ENCODE results near the gene OLIG1. TPM values are rescaled to one million over a fixed set of nuclear protein-coding genes. Genes with fewer than 3 reads are reported as not detected.

OLIG1 gene
- total and polyA plus RNA-seq, 7 donors = 0.07 to 3.4 (median 0.34) TPM; not detected in 1

- Histone ChIP-seq H3K27me3 (ENCODE audit: insufficient read depth in 3 of 3, low read length in 2 of 3) (peaks cover 5 to 77% (median 15%) of the 10 kb centered on the region in 3 donors), H3K4me1 (no peaks in the 10 kb centered on the region), H3K27ac (no peak overlapping the region), H3K36me3 (ENCODE audit: insufficient read depth in 1 of 2, low read depth in 1 of 2) (no peaks in the 10 kb centered on the region), H3K9me3 (no peaks in the 10 kb centered on the region), H3K4me3 (no peak overlapping the region)
- 7 to 10% (median 8%) methylated on average over 41 to 45 of the region's 45 CpGs for WGBS, 3 donors
- no peak for DNase-seq
- intact Hi-C loops (cut with DNase I) = no loop called here
- no peak for TF ChIP-seq CTCF (IDR thresholded peaks at IDR 0.05)
- no peak for ATAC-seq
These were observed 39.8 kb downstream of the OLIG1 start for GRCh38 chr21:33109574-33110339.

- H3K27ac ChIP-seq = no peak overlapping the region
- no peak for ATAC-seq
- intact Hi-C loops (cut with DNase I) = no loop called here
These were observed 40.4 kb downstream of the OLIG1 start for GRCh38 chr21:33110340-33110715.

GRCh38 chr21:33111577-33111976, 41.6 kb downstream of the OLIG1 start:
- no peak for ATAC-seq
- DNase-seq = no peak
- 48 to 59% (median 52%) methylated on average over 6 of the region's 6 CpGs for WGBS, 3 donors
- H3K9me3 ChIP-seq = no peaks in the 10 kb centered on the region
- intact Hi-C loops (cut with DNase I) = no loop called here
- H3K4me3 ChIP-seq = no peak overlapping the region
- TF ChIP-seq CTCF (IDR thresholded peaks at IDR 0.05) = no peak
- H3K27me3 ChIP-seq (ENCODE audit: insufficient read depth in 3 of 3, low read length in 2 of 3) = peaks cover 0 to 84% (median 16%) of the 10 kb centered on the region in 3 donors
- no peak overlapping the region for H3K27ac ChIP-seq
- H3K4me1 ChIP-seq = no peaks in the 10 kb centered on the region
- H3K36me3 ChIP-seq (ENCODE audit: insufficient read depth in 1 of 2, low read depth in 1 of 2) = no peaks in the 10 kb centered on the region

More at GRCh38 chr21:33110340-33110715, 40.4 kb downstream of the OLIG1 start:
- no peak overlapping the region for H3K4me3 ChIP-seq
- no peaks in the 10 kb centered on the region for H3K9me3 ChIP-seq
- WGBS, 3 donors = 51 to 52% (median 52%) methylated on average over 9 of the region's 9 CpGs
- no peak for DNase-seq
- no peaks in the 10 kb centered on the region for H3K4me1 ChIP-seq
- TF ChIP-seq CTCF (IDR thresholded peaks at IDR 0.05) = no peak
- no peaks in the 10 kb centered on the region for H3K36me3 ChIP-seq (ENCODE audit: insufficient read depth in 1 of 2, low read depth in 1 of 2)
- peaks cover 3 to 77% (median 13%) of the 10 kb centered on the region in 3 donors for H3K27me3 ChIP-seq (ENCODE audit: insufficient read depth in 3 of 3, low read length in 2 of 3)

GRCh38 chr21:33112151-33112550, 42.2 kb downstream of the OLIG1 start:
- no peak for TF ChIP-seq CTCF (IDR thresholded peaks at IDR 0.05)
- ATAC-seq (no peak), DNase-seq (no peak)
- no peaks in the 10 kb centered on the region for H3K36me3 ChIP-seq (ENCODE audit: insufficient read depth in 1 of 2, low read depth in 1 of 2)
- no peaks in the 10 kb centered on the region for H3K9me3 ChIP-seq
- no peaks in the 10 kb centered on the region for H3K4me1 ChIP-seq
- H3K27me3 ChIP-seq (ENCODE audit: insufficient read depth in 3 of 3, low read length in 2 of 3) = peaks cover 0 to 90% (median 16%) of the 10 kb centered on the region in 3 donors
- no peak overlapping the region for H3K27ac ChIP-seq
- no peak overlapping the region for H3K4me3 ChIP-seq
- WGBS, 3 donors = 45 to 58% (median 53%) methylated on average over 5 of the region's 5 CpGs
- intact Hi-C loops (cut with DNase I) = no loop called here

Data from psoas muscle (tissue), 8 donors.